ENCODE measurements around the gene DIS3L2. TPM values are rescaled to one million over a fixed set of nuclear protein-coding genes. Genes with fewer than 3 reads are reported as not detected.
"Not testable (repeated sequence)": the region's sequence is repeated elsewhere in the genome, so short reads cannot be mapped to it uniquely, and the experiment has no call there.

The DIS3L2 gene
- total RNA-seq, 1 experiment from 2014 or later: 28.5 TPM

DNA sequence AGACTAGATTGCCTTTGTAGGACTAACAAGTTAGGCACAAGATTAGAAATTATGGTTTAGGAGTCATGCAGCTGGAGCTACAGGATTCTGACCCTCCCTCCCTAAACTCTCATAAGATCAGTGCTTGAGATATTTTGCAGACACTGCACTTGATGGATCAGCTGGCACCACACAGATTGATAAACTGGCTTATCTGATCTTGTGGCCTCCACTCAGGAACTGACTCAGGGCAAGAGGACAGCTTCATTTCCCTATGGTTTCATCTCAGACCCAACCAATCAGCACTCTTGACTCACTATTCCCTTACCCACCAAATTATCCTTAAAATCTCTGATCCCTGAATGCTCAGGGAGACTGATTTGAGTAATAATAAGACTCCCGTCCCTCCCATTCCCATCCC is 152.3 kb downstream of the DIS3L2 start (continued):
- TF ChIP-seq, protein P1, sequence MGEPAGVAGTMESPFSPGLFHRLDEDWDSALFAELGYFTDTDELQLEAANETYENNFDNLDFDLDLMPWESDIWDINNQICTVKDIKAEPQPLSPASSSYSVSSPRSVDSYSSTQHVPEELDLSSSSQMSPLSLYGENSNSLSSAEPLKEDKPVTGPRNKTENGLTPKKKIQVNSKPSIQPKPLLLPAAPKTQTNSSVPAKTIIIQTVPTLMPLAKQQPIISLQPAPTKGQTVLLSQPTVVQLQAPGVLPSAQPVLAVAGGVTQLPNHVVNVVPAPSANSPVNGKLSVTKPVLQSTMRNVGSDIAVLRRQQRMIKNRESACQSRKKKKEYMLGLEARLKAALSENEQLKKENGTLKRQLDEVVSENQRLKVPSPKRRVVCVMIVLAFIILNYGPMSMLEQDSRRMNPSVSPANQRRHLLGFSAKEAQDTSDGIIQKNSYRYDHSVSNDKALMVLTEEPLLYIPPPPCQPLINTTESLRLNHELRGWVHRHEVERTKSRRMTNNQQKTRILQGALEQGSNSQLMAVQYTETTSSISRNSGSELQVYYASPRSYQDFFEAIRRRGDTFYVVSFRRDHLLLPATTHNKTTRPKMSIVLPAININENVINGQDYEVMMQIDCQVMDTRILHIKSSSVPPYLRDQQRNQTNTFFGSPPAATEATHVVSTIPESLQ (CRISPR knock-in tag; IDR thresholded peaks at IDR 0.05): no peak
- TF ChIP-seq MYBL2 (CRISPR knock-in tag; IDR thresholded peaks at IDR 0.05): no peak
- TF ChIP-seq TEAD1 (CRISPR knock-in tag; IDR thresholded peaks at IDR 0.05): no peak
- TF ChIP-seq, protein P2, sequence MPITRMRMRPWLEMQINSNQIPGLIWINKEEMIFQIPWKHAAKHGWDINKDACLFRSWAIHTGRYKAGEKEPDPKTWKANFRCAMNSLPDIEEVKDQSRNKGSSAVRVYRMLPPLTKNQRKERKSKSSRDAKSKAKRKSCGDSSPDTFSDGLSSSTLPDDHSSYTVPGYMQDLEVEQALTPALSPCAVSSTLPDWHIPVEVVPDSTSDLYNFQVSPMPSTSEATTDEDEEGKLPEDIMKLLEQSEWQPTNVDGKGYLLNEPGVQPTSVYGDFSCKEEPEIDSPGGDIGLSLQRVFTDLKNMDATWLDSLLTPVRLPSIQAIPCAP (CRISPR knock-in tag; IDR thresholded peaks at IDR 0.05): no peak
- no peak for TF ChIP-seq PRRX2 (CRISPR knock-in tag; IDR thresholded peaks at IDR 0.05)
- TF ChIP-seq, protein P3, sequence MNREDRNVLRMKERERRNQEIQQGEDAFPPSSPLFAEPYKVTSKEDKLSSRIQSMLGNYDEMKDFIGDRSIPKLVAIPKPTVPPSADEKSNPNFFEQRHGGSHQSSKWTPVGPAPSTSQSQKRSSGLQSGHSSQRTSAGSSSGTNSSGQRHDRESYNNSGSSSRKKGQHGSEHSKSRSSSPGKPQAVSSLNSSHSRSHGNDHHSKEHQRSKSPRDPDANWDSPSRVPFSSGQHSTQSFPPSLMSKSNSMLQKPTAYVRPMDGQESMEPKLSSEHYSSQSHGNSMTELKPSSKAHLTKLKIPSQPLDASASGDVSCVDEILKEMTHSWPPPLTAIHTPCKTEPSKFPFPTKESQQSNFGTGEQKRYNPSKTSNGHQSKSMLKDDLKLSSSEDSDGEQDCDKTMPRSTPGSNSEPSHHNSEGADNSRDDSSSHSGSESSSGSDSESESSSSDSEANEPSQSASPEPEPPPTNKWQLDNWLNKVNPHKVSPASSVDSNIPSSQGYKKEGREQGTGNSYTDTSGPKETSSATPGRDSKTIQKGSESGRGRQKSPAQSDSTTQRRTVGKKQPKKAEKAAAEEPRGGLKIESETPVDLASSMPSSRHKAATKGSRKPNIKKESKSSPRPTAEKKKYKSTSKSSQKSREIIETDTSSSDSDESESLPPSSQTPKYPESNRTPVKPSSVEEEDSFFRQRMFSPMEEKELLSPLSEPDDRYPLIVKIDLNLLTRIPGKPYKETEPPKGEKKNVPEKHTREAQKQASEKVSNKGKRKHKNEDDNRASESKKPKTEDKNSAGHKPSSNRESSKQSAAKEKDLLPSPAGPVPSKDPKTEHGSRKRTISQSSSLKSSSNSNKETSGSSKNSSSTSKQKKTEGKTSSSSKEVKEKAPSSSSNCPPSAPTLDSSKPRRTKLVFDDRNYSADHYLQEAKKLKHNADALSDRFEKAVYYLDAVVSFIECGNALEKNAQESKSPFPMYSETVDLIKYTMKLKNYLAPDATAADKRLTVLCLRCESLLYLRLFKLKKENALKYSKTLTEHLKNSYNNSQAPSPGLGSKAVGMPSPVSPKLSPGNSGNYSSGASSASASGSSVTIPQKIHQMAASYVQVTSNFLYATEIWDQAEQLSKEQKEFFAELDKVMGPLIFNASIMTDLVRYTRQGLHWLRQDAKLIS (CRISPR knock-in tag; IDR thresholded peaks at IDR 0.05; ENCODE audit: borderline replicate concordance): no peak

GRCh38 chr2:232115728-232116361 is 154.3 kb downstream of the DIS3L2 start:
- H3K27me3 Mint-ChIP-seq (ENCODE audit: low read depth); ATAC-seq; H3K36me3 Mint-ChIP-seq; H3K9me3 Mint-ChIP-seq; POLR2A ChIA-PET; H3K27ac Mint-ChIP-seq; DNase-seq (ENCODE audit: low spot score); H3K4me3 Mint-ChIP-seq: not testable (repeated sequence)
- peaks cover 16% of the 10 kb centered on the region for H3K4me1 Mint-ChIP-seq
- CTCF ChIA-PET: interaction anchor here (2.3 kb wide), 1 partner anchor 10 kb away, joined by 12 read pairs; no protein-coding TSS in a partner anchor
- TF ChIP-seq HMGA2 (CRISPR knock-in tag; IDR thresholded peaks at IDR 0.05): 0 out of 2 replicates have a peak, but pooled peaks have one; percentile 13

- no peaks in the 10 kb centered on the region for H3K27me3 Mint-ChIP-seq (ENCODE audit: low read depth)
- DNase-seq (ENCODE audit: low spot score) (no peak), ATAC-seq (no peak)
- no peaks in the 10 kb centered on the region for H3K36me3 Mint-ChIP-seq
- no peak overlapping the region for H3K27ac Mint-ChIP-seq
- ChIA-PET CTCF (interaction anchor here (0.7 to 2.3 kb wide), 17 partner anchors 8 to 216 kb away, joined by 3 to 12 read pairs (median 4); no protein-coding TSS in a partner anchor), POLR2A (no interaction called here)
- H3K4me3 Mint-ChIP-seq: no peak overlapping the region
- no peaks in the 10 kb centered on the region for H3K9me3 Mint-ChIP-seq
- peaks cover 16% of the 10 kb centered on the region for H3K4me1 Mint-ChIP-seq
- TF ChIP-seq GTF2I (CRISPR knock-in tag; conservative IDR thresholded peaks at IDR 0.05) (no peak), NR2C2 (CRISPR knock-in tag; IDR thresholded peaks at IDR 0.05) (no peak), OVOL2 (CRISPR knock-in tag; IDR thresholded peaks at IDR 0.05; ENCODE audit: borderline replicate concordance) (no peak), ZNF121 (CRISPR knock-in tag; IDR thresholded peaks at IDR 0.05) (no peak), EMX1 (CRISPR knock-in tag; IDR thresholded peaks at IDR 0.05) (no peak), ZNF219 (CRISPR knock-in tag; IDR thresholded peaks at IDR 0.05; ENCODE audit: borderline replicate concordance) (no peak), CBFB (CRISPR knock-in tag; IDR thresholded peaks at IDR 0.05; ENCODE audit: low read depth) (no peak), TCF7 (CRISPR knock-in tag; IDR thresholded peaks at IDR 0.05; ENCODE audit: low read depth) (no peak), CREM (CRISPR knock-in tag; IDR thresholded peaks at IDR 0.05) (no peak), GRHL2 (CRISPR knock-in tag; IDR thresholded peaks at IDR 0.05; ENCODE audit: insufficient replicate concordance, severe bottlenecking) (no peak), FOXJ3 (CRISPR knock-in tag; IDR thresholded peaks at IDR 0.05; ENCODE audit: borderline replicate concordance) (no peak), HMGA2 (CRISPR knock-in tag; IDR thresholded peaks at IDR 0.05) (no peak), KAT7 (CRISPR knock-in tag; IDR thresholded peaks at IDR 0.05; ENCODE audit: borderline replicate concordance) (no peak)
- TF ChIP-seq, protein P4, sequence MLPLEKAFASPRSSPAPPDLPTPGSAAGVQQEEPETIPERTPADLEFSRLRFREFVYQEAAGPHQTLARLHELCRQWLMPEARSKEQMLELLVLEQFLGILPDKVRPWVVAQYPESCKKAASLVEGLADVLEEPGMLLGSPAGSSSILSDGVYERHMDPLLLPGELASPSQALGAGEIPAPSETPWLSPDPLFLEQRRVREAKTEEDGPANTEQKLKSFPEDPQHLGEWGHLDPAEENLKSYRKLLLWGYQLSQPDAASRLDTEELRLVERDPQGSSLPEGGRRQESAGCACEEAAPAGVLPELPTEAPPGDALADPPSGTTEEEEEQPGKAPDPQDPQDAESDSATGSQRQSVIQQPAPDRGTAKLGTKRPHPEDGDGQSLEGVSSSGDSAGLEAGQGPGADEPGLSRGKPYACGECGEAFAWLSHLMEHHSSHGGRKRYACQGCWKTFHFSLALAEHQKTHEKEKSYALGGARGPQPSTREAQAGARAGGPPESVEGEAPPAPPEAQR (CRISPR knock-in tag; IDR thresholded peaks at IDR 0.05): no peak
- TF ChIP-seq, protein P5, sequence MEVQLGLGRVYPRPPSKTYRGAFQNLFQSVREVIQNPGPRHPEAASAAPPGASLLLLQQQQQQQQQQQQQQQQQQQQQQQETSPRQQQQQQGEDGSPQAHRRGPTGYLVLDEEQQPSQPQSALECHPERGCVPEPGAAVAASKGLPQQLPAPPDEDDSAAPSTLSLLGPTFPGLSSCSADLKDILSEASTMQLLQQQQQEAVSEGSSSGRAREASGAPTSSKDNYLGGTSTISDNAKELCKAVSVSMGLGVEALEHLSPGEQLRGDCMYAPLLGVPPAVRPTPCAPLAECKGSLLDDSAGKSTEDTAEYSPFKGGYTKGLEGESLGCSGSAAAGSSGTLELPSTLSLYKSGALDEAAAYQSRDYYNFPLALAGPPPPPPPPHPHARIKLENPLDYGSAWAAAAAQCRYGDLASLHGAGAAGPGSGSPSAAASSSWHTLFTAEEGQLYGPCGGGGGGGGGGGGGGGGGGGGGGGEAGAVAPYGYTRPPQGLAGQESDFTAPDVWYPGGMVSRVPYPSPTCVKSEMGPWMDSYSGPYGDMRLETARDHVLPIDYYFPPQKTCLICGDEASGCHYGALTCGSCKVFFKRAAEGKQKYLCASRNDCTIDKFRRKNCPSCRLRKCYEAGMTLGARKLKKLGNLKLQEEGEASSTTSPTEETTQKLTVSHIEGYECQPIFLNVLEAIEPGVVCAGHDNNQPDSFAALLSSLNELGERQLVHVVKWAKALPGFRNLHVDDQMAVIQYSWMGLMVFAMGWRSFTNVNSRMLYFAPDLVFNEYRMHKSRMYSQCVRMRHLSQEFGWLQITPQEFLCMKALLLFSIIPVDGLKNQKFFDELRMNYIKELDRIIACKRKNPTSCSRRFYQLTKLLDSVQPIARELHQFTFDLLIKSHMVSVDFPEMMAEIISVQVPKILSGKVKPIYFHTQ (CRISPR knock-in tag; IDR thresholded peaks at IDR 0.05): no peak
Measured at GRCh38 chr2:232116852-232117251, 155.3 kb downstream of the DIS3L2 start.

Measured in WTC11 (cell line).